ENCODE data around the gene HDAC9. TPM values are rescaled to one million over a fixed set of nuclear protein-coding genes. Genes with fewer than 3 reads are reported as not detected.

Gene HDAC9
- total and polyA plus RNA-seq, 2 donors (not counting 1 experiment from before 2014, with no cell fraction given), result 2.9 to 7.9 TPM

- TF ChIP-seq EZH2 (IDR thresholded peaks at IDR 0.05; ENCODE audit: low read length, missing control alignments) (no peak), CTCF (conservative IDR thresholded peaks at IDR 0.05 in 1 of 2, IDR thresholded peaks at IDR 0.05 in 1 of 2; ENCODE audit: low read depth in 1 of 2, low read length in 2 of 2) (no peak)
These were observed 220.4 kb downstream of the HDAC9 start for GRCh38 chr7:18715988-18716387.

GRCh38 chr7:18721429-18721828 is 225.9 kb downstream of the HDAC9 start:
- TF ChIP-seq CTCF (conservative IDR thresholded peaks at IDR 0.05 in 1 of 2, IDR thresholded peaks at IDR 0.05 in 1 of 2; ENCODE audit: low read depth in 1 of 2, low read length in 2 of 2), result no peak
- no peak for TF ChIP-seq EZH2 (IDR thresholded peaks at IDR 0.05; ENCODE audit: low read length, missing control alignments)
- DNase-seq (ENCODE audit: low read depth in 2 of 2), result no peak

More at GRCh38 chr7:18715988-18716387, 220.4 kb downstream of the HDAC9 start:
- no peaks in the 10 kb centered on the region for H3K79me2 ChIP-seq (ENCODE audit: control insufficient read depth, insufficient read depth, low read length)
- no peaks in the 10 kb centered on the region for H3K9me3 ChIP-seq (ENCODE audit: control insufficient read depth, insufficient read depth, low read depth, low read length)
- no peak for DNase-seq (ENCODE audit: low read depth in 2 of 2)
- H4K20me1 ChIP-seq (ENCODE audit: control insufficient read depth, extremely low read depth, insufficient read depth, low read length), result no peaks in the 10 kb centered on the region
- H3K4me2 ChIP-seq (ENCODE audit: extremely low read depth, insufficient read depth, low read length), result no peak overlapping the region
- no peaks in the 10 kb centered on the region for H3K27me3 ChIP-seq (ENCODE audit: control insufficient read depth, insufficient read depth, low read length)
- no peak overlapping the region for H3K4me3 ChIP-seq (replicated peaks in 1 of 4; ENCODE audit: control extremely low read depth in 1 of 4, insufficient read depth in 1 of 4, low read depth in 3 of 4, low read length in 4 of 4)
- no peak overlapping the region for H3K27ac ChIP-seq (ENCODE audit: insufficient read depth, low read length)
- no peak overlapping the region for H3K9ac ChIP-seq (ENCODE audit: insufficient read depth, low read length)
- no peaks in the 10 kb centered on the region for H3K4me1 ChIP-seq (ENCODE audit: control insufficient read depth, extremely low read depth, insufficient read depth, low read length)
- H2AFZ ChIP-seq (ENCODE audit: low read length), result no peak overlapping the region
- H3K36me3 ChIP-seq (ENCODE audit: control insufficient read depth, insufficient read depth, low read length), result no peaks in the 10 kb centered on the region

DNA sequence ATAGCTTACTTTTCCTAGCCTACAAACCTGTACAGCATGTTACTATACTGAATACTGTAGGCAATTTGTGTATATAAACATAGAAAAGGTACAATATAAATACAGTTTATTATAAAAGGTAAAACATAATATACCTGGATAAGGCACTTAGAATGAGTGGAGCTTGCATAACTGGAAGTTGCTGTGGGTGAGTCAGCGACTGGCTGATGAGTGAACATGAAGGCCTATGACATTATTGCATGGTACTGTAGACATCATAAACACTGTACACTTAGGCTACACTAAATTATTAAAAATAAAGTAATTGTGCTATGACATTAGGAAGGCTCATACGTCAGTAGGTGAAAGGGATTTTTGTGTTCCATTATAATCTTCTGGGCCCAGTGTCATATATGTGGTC is 228.8 kb downstream of the HDAC9 start:
- no peak overlapping the region for H3K27ac ChIP-seq (ENCODE audit: insufficient read depth, low read length)
- H3K79me2 ChIP-seq (ENCODE audit: control insufficient read depth, insufficient read depth, low read length), result no peaks in the 10 kb centered on the region
- no peak overlapping the region for H2AFZ ChIP-seq (ENCODE audit: low read length)
- no peak overlapping the region for H3K4me2 ChIP-seq (ENCODE audit: extremely low read depth, insufficient read depth, low read length)
- H3K9me3 ChIP-seq (ENCODE audit: control insufficient read depth, insufficient read depth, low read depth, low read length), result no peaks in the 10 kb centered on the region
- H4K20me1 ChIP-seq (ENCODE audit: control insufficient read depth, extremely low read depth, insufficient read depth, low read length), result no peaks in the 10 kb centered on the region
- H3K27me3 ChIP-seq (ENCODE audit: control insufficient read depth, insufficient read depth, low read length), result no peaks in the 10 kb centered on the region
- DNase-seq (ENCODE audit: low read depth in 2 of 2), result peak in 1 of 2 donors; percentile 7
- H3K36me3 ChIP-seq (ENCODE audit: control insufficient read depth, insufficient read depth, low read length), result no peaks in the 10 kb centered on the region
- no peaks in the 10 kb centered on the region for H3K4me1 ChIP-seq (ENCODE audit: control insufficient read depth, extremely low read depth, insufficient read depth, low read length)
- H3K9ac ChIP-seq (ENCODE audit: insufficient read depth, low read length), result no peak overlapping the region
- no peak overlapping the region for H3K4me3 ChIP-seq (replicated peaks in 1 of 4; ENCODE audit: control extremely low read depth in 1 of 4, insufficient read depth in 1 of 4, low read depth in 3 of 4, low read length in 4 of 4)
- TF ChIP-seq CTCF (conservative IDR thresholded peaks at IDR 0.05 in 1 of 2, IDR thresholded peaks at IDR 0.05 in 1 of 2; ENCODE audit: low read depth in 1 of 2, low read length in 2 of 2) (no peak), EZH2 (IDR thresholded peaks at IDR 0.05; ENCODE audit: low read length, missing control alignments) (no peak)

More at GRCh38 chr7:18721429-18721828, 225.9 kb downstream of the HDAC9 start:
- Histone ChIP-seq H3K79me2 (ENCODE audit: control insufficient read depth, insufficient read depth, low read length) (no peaks in the 10 kb centered on the region), H3K4me1 (ENCODE audit: control insufficient read depth, extremely low read depth, insufficient read depth, low read length) (no peaks in the 10 kb centered on the region), H3K9me3 (ENCODE audit: control insufficient read depth, insufficient read depth, low read depth, low read length) (no peaks in the 10 kb centered on the region), H3K9ac (ENCODE audit: insufficient read depth, low read length) (no peak overlapping the region), H3K27me3 (ENCODE audit: control insufficient read depth, insufficient read depth, low read length) (no peaks in the 10 kb centered on the region), H3K4me3 (replicated peaks in 1 of 4; ENCODE audit: control extremely low read depth in 1 of 4, insufficient read depth in 1 of 4, low read depth in 3 of 4, low read length in 4 of 4) (no peak overlapping the region), H4K20me1 (ENCODE audit: control insufficient read depth, extremely low read depth, insufficient read depth, low read length) (no peaks in the 10 kb centered on the region), H3K36me3 (ENCODE audit: control insufficient read depth, insufficient read depth, low read length) (no peaks in the 10 kb centered on the region), H3K4me2 (ENCODE audit: extremely low read depth, insufficient read depth, low read length) (no peak overlapping the region), H2AFZ (ENCODE audit: low read length) (no peak overlapping the region), H3K27ac (ENCODE audit: insufficient read depth, low read length) (no peak overlapping the region)

Data from fibroblast of lung (primary cell).